IMR-90 (cell line): ENCODE measurements around the gene DAD1.

Source experiments
- SMC3 ChIP-seq: fragments of 150-350 bp; IDR thresholded peaks from 2 replicates; pipeline ENCODE4 v1.6.1; 2016; ENCODE audit warnings: low read depth, mild to moderate bottlenecking, antibody characterized with exemption, low read length, moderate library complexity
- TF ChIP-seq, protein P1 (sequence below): conservative IDR thresholded peaks from 2 replicates; pipeline ENCODE4 v1.5.1; 2012; ENCODE audit warnings: mild to moderate bottlenecking, low read depth, low read length, improper control_type of control experiment

DNA sequence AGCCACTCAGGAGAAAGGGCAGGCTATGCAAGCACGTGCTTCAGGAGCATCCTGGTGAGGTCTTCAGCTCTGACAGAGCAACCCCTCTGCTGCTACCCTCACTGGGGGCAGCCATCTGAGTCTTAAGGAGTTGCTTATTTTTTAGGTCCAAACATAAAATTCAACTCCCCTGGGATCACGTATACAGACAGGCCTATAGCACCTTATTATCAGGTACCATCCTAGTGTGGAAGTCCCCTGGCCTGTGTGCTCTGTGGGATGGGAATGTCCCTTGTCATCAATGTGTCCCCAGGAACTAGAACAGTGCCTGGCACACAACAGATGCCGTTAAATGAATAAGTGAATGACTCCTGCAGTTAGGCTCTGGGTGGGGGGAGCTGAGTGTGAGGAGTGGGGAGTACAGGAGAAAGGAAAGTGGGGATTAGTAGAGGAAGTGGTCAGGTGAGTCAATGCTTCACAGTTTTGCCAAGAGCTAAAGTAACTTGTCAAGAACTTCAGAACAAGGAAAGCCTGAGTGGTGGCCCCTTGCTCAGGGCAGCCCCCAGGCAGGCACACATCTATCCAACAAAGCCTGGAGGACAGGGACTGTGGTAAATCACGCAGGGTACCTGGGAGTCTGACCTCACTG, 33.5 kb downstream of the DAD1 start:
- TF ChIP-seq, protein P1, sequence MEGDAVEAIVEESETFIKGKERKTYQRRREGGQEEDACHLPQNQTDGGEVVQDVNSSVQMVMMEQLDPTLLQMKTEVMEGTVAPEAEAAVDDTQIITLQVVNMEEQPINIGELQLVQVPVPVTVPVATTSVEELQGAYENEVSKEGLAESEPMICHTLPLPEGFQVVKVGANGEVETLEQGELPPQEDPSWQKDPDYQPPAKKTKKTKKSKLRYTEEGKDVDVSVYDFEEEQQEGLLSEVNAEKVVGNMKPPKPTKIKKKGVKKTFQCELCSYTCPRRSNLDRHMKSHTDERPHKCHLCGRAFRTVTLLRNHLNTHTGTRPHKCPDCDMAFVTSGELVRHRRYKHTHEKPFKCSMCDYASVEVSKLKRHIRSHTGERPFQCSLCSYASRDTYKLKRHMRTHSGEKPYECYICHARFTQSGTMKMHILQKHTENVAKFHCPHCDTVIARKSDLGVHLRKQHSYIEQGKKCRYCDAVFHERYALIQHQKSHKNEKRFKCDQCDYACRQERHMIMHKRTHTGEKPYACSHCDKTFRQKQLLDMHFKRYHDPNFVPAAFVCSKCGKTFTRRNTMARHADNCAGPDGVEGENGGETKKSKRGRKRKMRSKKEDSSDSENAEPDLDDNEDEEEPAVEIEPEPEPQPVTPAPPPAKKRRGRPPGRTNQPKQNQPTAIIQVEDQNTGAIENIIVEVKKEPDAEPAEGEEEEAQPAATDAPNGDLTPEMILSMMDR, result no peak
- no peak for TF ChIP-seq SMC3
